RWPE1 (cell line): ENCODE measurements around the gene RALGPS2.

ENCODE experiments used
- CTCF ChIA-PET: fragments of 350-600 bp; sonication (Branson Sonifier 250); formaldehyde crosslinking; extraction: SDS; loops from one replicate; lab custom pipeline; 2021; lab: Yijun Ruan, JAX
- POLR2A ChIA-PET: fragments of 400-600 bp; formaldehyde crosslinking; extraction: SDS; loops from one replicate; lab custom pipeline; 2020; ENCODE audit warnings: antibody characterized with exemption; ENCODE audit not compliant: low non-redundant PET; lab: Yijun Ruan, JAX
- DNase-seq: peaks from one replicate; pipeline ENCODE4 v3.0.0; 2012; ENCODE audit warnings: low spot score
- H3K27ac ChIP-seq: fragments of 450-650 bp; 2 replicates; pipeline ENCODE4 v1.5.1; 2017
- TF ChIP-seq, protein P1 (sequence below): fragments of 450-650 bp; conservative IDR thresholded peaks from 2 replicates; pipeline ENCODE4 v1.5.1; 2017; ENCODE audit warnings: low read depth, mild to moderate bottlenecking

The RALGPS2 gene

DNA sequence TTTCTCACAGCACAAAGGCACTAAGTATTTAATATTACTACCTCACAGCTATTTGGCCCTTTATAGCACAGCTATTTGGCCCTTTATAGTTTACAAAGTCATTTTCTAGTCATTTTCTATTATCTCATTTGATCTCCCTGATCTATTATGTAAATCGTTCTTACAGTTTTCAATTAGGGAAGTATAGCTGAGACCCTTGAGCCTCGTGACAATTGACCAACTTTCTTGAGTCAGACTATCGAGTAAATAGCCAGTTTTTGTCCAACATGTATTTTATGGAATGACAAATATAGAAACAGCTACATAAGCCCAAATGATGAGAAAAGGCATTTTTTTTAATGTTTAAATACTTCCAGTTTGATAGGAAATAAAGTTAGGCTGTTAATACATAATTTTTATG is 152.9 kb downstream of the RALGPS2 start:
- TF ChIP-seq, protein P1, sequence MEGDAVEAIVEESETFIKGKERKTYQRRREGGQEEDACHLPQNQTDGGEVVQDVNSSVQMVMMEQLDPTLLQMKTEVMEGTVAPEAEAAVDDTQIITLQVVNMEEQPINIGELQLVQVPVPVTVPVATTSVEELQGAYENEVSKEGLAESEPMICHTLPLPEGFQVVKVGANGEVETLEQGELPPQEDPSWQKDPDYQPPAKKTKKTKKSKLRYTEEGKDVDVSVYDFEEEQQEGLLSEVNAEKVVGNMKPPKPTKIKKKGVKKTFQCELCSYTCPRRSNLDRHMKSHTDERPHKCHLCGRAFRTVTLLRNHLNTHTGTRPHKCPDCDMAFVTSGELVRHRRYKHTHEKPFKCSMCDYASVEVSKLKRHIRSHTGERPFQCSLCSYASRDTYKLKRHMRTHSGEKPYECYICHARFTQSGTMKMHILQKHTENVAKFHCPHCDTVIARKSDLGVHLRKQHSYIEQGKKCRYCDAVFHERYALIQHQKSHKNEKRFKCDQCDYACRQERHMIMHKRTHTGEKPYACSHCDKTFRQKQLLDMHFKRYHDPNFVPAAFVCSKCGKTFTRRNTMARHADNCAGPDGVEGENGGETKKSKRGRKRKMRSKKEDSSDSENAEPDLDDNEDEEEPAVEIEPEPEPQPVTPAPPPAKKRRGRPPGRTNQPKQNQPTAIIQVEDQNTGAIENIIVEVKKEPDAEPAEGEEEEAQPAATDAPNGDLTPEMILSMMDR: no peak
- CTCF ChIA-PET: interaction anchor here (0.6 kb wide), 1 partner anchor 67 kb away, joined by 3 read pairs; no protein-coding TSS in a partner anchor
- POLR2A ChIA-PET: no interaction called here
- H3K27ac ChIP-seq: no peak overlapping the region
- DNase-seq: no peak

- CTCF ChIA-PET: no interaction called here
- DNase-seq: no peak
- no peak overlapping the region for H3K27ac ChIP-seq
- TF ChIP-seq, protein P1: no peak
- POLR2A ChIA-PET: no interaction called here
Measured at GRCh38 chr1:178881950-178882349, 156.9 kb downstream of the RALGPS2 start.

GRCh38 chr1:178885869-178886268 is 160.8 kb downstream of the RALGPS2 start:
- ChIA-PET POLR2A (no interaction called here), CTCF (no interaction called here)
- no peak overlapping the region for H3K27ac ChIP-seq
- no peak for DNase-seq
- TF ChIP-seq, protein P1: no peak

DNA sequence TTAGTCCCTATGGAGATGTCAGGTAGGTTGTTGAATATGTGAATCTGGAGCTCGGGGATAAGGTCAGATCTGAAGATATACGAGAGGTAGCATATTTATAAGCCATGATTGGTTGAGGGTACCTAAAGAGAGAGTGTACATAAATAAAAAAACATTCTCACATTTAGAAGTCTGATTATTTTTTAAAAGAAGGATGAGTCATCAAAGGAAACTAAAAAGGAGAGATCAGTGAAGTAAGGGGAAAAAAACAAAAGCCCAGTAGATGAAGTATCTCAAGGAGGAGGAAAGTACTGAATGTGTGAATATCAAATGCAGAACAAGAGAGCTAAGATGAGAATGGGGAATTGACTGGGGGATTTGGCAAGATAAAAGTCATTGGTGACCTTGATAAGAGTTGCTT is 161.5 kb downstream of the RALGPS2 start:
- H3K27ac ChIP-seq: no peak overlapping the region
- POLR2A ChIA-PET: no interaction called here
- DNase-seq: no peak
- TF ChIP-seq, protein P1: no peak
- CTCF ChIA-PET: interaction anchor here (0.6 to 0.7 kb wide), 3 partner anchors 49 to 80 kb away, joined by 3 to 4 read pairs (median 4); no protein-coding TSS in a partner anchor

- CTCF ChIA-PET: no interaction called here
- no peak overlapping the region for H3K27ac ChIP-seq
- DNase-seq: no peak
- TF ChIP-seq, protein P1: no peak
- POLR2A ChIA-PET: no interaction called here
Measured at GRCh38 chr1:178895928-178896327, 170.9 kb downstream of the RALGPS2 start.

- TF ChIP-seq, protein P1: no peak
- no peak overlapping the region for H3K27ac ChIP-seq
- no peak for DNase-seq
- POLR2A ChIA-PET: no interaction called here
- CTCF ChIA-PET: interaction anchor here (1.1 kb wide), 1 partner anchor 13 kb away, joined by 4 read pairs; no protein-coding TSS in a partner anchor
Measured at GRCh38 chr1:178898401-178898800, 173.4 kb downstream of the RALGPS2 start.
